HS-5 (cell line): ENCODE measurements around the gene SLC35B2.

Experiments
- DNase-seq: peaks from one replicate; pipeline ENCODE4 v3.0.0-alpha.2; 2012; ENCODE audit warnings: low read depth

SLC35B2 gene

GRCh38 chr6:44253307-44254101 lies 3.8 kb downstream of the SLC35B2 start:
- no peak for DNase-seq

GRCh38 chr6:44251576-44252524 lies 5.5 kb downstream of the SLC35B2 start:
- no peak for DNase-seq

DNA sequence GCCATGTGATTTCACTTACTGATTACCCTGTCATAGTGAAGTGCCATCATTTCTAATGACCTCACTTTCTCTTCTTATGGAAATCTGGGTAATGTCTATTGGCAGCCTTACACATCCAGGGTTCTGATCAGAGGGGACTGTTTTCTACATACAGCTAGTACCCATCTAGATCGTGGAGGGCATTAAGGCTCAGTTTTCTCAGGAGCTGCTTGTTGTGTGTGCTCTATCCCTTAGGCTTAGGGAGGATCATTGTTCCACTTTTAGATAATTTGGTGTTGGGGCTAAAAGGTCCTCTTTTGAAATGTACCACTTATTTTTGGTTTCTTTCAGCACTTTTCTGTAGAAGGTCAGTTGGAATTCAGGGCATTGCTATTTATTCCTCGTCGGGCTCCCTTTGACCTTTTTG lies 6.6 kb downstream of the SLC35B2 start:
- DNase-seq = no peak

- no peak for DNase-seq
Observed at GRCh38 chr6:44250067-44250717, 7.1 kb downstream of the SLC35B2 start.

GRCh38 chr6:44249082-44249748 lies 8.1 kb downstream of the SLC35B2 start:
- no peak for DNase-seq

DNA sequence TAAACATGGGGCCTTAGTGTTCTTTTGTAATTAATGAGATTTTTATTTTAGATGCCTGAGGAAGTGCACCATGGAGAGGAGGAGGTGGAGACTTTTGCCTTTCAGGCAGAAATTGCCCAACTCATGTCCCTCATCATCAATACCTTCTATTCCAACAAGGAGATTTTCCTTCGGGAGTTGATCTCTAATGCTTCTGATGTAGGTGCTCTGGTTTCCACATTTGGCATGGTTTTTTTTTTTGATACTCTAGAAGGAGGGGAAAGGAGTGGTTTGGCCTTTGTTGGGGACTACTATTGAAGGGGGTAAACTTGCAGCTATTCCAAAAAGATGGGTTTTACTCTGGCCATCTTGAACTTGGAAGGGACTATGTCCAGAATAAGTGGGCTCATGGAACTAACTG lies 8.7 kb downstream of the SLC35B2 start:
- no peak for DNase-seq

GRCh38 chr6:44247338-44248302 lies 9.7 kb downstream of the SLC35B2 start:
- DNase-seq = no peak

DNA sequence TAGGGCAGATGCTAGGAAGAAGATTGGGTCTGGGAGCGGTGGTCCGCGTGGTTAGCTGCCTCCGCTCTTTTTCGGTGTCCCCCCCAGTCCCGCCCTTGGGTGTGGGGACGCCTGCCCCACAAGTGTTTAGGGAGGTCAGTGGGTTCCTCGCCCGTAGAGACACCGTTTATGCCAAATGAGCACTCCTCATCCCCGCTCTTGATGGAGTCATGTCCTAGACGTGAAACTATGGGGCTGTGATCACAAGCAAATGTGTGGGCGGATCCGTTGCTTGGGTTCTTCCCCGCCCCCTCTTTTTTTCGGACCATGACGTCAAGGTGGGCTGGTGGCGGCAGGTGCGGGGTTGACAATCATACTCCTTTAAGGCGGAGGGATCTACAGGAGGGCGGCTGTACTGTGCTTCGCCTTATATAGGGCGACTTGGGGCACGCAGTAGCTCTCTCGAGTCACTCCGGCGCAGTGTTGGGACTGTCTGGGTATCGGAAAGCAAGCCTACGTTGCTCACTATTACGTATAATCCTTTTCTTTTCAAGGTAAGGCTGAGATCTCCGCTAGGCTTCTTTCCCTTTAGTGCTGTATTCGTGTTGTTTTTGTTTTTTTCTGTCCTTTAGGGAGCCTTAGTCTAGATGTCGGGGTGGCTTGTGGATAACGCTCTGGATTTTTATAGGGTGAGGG lies 10.5 kb downstream of the SLC35B2 start, which contains the start of gene HSP90AB1:
HSP90AB1 (plus strand) TSS at position 439 of the 675 bp plus-strand sequence. CDS start 1,529 bp downstream, outside the sequence.
- peak; percentile 85 for DNase-seq

DNA sequence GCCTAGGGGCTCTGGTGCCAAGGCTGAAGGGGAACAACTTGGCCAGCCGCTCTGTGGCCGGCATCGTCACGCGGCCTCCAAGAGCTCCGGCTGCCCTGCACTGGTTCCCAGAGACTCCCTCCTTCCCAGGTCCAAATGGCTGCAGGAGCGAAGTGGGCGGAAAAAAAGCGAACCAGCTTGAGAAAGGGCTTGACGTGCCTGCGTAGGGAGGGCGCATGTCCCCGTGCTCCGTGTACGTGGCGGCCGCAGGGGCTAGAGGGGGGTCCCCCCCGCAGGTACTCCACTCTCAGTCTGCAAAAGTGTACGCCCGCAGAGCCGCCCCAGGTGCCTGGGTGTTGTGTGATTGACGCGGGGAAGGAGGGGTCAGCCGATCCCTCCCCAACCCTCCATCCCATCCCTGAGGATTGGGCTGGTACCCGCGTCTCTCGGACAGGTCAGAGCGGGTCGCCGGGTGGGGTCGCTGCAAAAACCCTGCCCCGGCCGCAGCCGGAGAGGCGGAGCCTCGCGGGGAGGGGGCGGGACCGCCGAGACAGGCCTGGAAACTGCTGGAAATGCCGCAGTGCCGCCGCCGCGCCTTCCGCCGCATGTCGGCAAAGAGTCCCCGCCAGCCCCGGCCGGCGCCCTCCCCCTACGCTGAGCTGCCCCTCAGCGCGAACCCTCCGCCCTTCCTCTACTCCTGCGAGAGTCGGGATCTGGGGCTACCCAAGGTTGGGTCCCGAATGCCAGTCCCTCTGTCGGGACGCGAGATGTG lies 11.2 kb downstream of the SLC35B2 start:
- no peak for DNase-seq

DNA sequence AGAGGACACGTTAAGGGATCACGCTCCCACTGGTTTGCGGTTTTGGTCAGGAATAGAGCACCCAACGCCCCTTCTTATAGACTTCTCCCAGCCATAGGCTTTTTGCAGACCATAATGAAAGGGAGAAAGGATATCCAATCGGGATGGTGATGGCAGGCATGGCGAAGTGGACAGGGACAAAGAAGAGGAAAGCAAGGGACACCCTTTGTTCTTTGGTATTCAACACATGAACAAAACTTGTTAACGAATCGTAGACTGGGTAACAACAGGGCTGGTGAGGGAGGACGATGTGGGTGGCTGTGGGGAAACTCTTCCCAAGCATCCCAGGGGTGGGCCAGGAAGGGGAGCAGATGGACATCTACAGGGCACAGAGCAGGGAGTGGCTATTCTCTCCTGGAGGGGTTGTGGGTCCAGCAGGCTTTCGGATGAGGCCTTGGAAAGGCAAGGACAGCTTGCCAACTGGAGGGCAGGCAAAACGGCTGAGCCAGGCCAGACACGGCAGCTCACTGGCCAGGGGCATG lies 11.9 kb downstream of the SLC35B2 start:
- no peak for DNase-seq

GRCh38 chr6:44243345-44243744 lies 14.0 kb downstream of the SLC35B2 start:
- no peak for DNase-seq

- DNase-seq = no peak
Observed at GRCh38 chr6:44238687-44239350, 18.5 kb downstream of the SLC35B2 start.

DNA sequence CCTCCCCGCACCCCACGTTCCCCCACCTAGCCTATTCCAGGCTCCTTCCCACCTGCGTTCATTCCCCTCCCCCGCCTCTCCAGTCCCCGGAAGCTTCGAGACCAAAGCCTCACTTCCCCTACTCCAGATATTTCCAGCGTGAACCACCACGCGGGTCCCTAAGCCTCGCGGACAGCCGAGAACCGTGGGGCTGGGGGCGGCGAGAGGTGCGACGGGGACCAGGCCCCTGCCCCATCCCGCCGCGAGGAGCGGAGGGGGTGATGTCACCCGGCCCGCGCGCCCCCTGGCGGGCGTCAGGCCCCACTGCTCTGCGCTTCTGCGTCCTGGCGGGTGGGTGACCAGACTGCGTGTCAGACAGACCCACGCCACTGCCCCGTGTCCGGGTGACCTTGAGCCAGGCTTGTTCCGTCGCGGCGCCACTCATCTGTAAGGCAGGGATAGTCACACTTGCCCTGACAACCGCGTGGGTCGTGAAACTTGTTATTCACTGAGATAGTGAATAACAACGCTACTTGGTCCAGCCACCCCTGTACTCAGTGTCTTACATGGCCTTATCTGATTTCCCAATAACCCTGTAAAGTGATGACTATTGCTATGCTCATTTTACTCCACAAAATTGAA lies 19.4 kb downstream of the SLC35B2 start:
- no peak for DNase-seq

DNA sequence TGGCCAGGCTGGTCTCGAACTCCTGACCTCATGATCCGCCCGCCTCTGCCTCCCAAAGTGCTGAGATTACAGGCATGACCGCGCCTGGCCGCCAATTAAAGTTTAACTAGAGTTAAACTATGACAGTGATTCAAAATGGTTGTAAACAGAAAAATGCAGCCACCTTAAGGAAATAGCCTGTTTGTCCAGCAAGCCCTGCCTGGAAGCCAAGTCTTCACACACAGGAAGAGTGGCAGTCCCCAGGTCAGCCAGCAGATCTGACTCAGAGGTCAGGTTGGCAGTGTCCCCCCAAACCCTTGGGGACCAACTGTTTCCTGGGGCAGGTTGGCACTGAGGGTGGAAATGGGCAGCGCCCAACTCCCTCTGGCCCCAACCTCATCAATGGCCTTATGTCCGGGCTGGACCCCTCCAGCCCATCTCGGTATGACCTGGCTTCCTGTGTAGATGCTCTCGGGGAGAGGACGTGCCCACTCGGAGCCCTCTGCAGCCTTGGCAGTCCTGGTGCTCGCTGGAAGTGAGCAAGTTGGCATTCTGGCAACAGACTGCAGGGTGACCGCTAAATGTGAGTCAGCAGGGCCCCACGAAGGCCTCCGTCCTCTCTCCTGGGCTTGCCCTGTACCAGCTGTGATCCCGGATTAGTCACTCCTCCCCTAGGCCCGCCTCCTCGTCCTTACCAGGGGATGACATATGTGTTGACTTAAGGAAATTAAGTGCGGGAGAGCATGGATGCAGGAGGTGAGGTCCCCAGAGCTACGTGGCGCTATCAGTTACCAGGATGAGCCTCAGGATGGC lies 20.1 kb downstream of the SLC35B2 start:
- peak; percentile 95 for DNase-seq

- DNase-seq = no peak
Observed at GRCh38 chr6:44235891-44236516, 21.3 kb downstream of the SLC35B2 start.

- no peak for DNase-seq
Observed at GRCh38 chr6:44235269-44235668, 22.1 kb downstream of the SLC35B2 start.
